Measurements from ENCODE around the gene MCU. TPM values are rescaled to one million over a fixed set of nuclear protein-coding genes. Genes with fewer than 3 reads are reported as not detected.
"Not testable (repeated sequence)": the region's sequence is repeated elsewhere in the genome, so short reads cannot be mapped to it uniquely, and the experiment has no call there.

MCU gene
- polyA plus RNA-seq (2013, experiment 1 of 2; ENCODE audit: insufficient read length): 53.8 TPM
- polyA plus RNA-seq (2013, experiment 2 of 2; ENCODE audit: insufficient read length): 102 TPM

GRCh38 chr10:72691863-72692743 is at the start of gene MCU:
TSS of gene MCU (plus strand) at chr10:72692143. CDS start at chr10:72692152, 9 bp downstream.
- peak; percentile 94 for DNase-seq

GRCh38 chr10:72642318-72642717 is 49.6 kb upstream of the MCU start:
- no peak for DNase-seq

GRCh38 chr10:72645263-72645858 is 46.6 kb upstream of the MCU start:
- DNase-seq: no peak

GRCh38 chr10:72646971-72647370 is 45.0 kb upstream of the MCU start:
- DNase-seq: not testable (repeated sequence)

- DNase-seq: no peak
Observed at GRCh38 chr10:72648301-72648700, 43.6 kb upstream of the MCU start.

GRCh38 chr10:72649291-72649690 is 42.7 kb upstream of the MCU start:
- DNase-seq: no peak

GRCh38 chr10:72653383-72654096 is 38.4 kb upstream of the MCU start:
- no peak for DNase-seq

- no peak for DNase-seq
Observed at GRCh38 chr10:72654720-72655119, 37.2 kb upstream of the MCU start.

- no peak for DNase-seq
Observed at GRCh38 chr10:72658696-72659400, 33.1 kb upstream of the MCU start.

- DNase-seq: no peak
Observed at GRCh38 chr10:72659694-72660093, 32.2 kb upstream of the MCU start.

- DNase-seq: no peak
Observed at GRCh38 chr10:72660220-72660619, 31.7 kb upstream of the MCU start.

- DNase-seq: no peak
Observed at GRCh38 chr10:72661431-72661830, 30.5 kb upstream of the MCU start.

- DNase-seq: peak; percentile 4
Observed at GRCh38 chr10:72663971-72664370, 28.0 kb upstream of the MCU start.

GRCh38 chr10:72665925-72666324 is 26.0 kb upstream of the MCU start:
- peak; percentile 61 for DNase-seq

- DNase-seq: no peak
Observed at GRCh38 chr10:72667207-72667864, 24.6 kb upstream of the MCU start.

- DNase-seq: no peak
Observed at GRCh38 chr10:72673280-72673679, 18.7 kb upstream of the MCU start.

- DNase-seq: not testable (repeated sequence)
Observed at GRCh38 chr10:72674174-72674573, 17.8 kb upstream of the MCU start.

- no peak for DNase-seq
Observed at GRCh38 chr10:72679838-72680241, 12.1 kb upstream of the MCU start.

GRCh38 chr10:72682638-72683037 is 9.3 kb upstream of the MCU start:
- DNase-seq: no peak

GRCh38 chr10:72685264-72685921 is 6.5 kb upstream of the MCU start:
- no peak for DNase-seq

GRCh38 chr10:72686430-72686829 is 5.5 kb upstream of the MCU start:
- not testable (repeated sequence) for DNase-seq

All from fibroblast of skin of back (primary cell).